Activated CD8-positive, alpha-beta T cell treated with anti-CD3 and anti-CD28 coated beads, Interleukin-2, amount 10 ng/mL, durations not matched to agents 7 days and 5 days (primary cell): Measurements from ENCODE around the gene PPM1H. TPM values are rescaled to one million over a fixed set of nuclear protein-coding genes. Genes with fewer than 3 reads are reported as not detected.

Experiments used
- ATAC-seq: fragments of 150-1000 bp; cut with Tn5 transposase; one replicate; pipeline ENCODE4 v1.10.0; 2021; ENCODE audit warnings: moderate library complexity
- CTCF ChIA-PET: fragments of 350-600 bp; sonication (Branson Sonifier 250); formaldehyde crosslinking; loops from one replicate; lab custom pipeline; 2021; ENCODE audit warnings: antibody characterized with exemption; lab: Charles Lee
- POLR2A ChIA-PET: fragments of 350-600 bp; sonication (Branson Sonifier 250); formaldehyde crosslinking; loops from one replicate; lab custom pipeline; 2021; ENCODE audit warnings: antibody characterized with exemption; lab: Charles Lee
- DNase-seq: peaks from one replicate; pipeline ENCODE4 v3.0.0-alpha.2; 2020
- H3K27ac Mint-ChIP-seq: one replicate; pipeline ENCODE4 v1.8.0; 2021; ENCODE audit warnings: mild to moderate bottlenecking, mixed read lengths
- H3K27me3 Mint-ChIP-seq: one replicate; pipeline ENCODE4 v1.8.0; 2021; ENCODE audit warnings: low read depth, mixed read lengths
- H3K36me3 Mint-ChIP-seq: one replicate; pipeline ENCODE4 v1.8.0; 2021; ENCODE audit warnings: low read depth, mixed read lengths
- H3K4me1 Mint-ChIP-seq: one replicate; pipeline ENCODE4 v1.8.0; 2021; ENCODE audit warnings: low read depth, mixed read lengths
- H3K4me3 Mint-ChIP-seq: one replicate; pipeline ENCODE4 v1.8.0; 2021; ENCODE audit warnings: mild to moderate bottlenecking, mixed read lengths
- H3K9me3 Mint-ChIP-seq: one replicate; pipeline ENCODE4 v1.8.0; 2022; ENCODE audit warnings: mixed read lengths; ENCODE audit not compliant: insufficient read depth
- total RNA-seq, 2 experiments: library from RNA; stranded (reverse); gene quantifications; one replicate each; pipeline ENCODE4 v1.2.3, GENCODE V29; 2021

The PPM1H gene
- total RNA-seq, 2 experiments from 2014 or later = not detected

GRCh38 chr12:62631471-62632410, 303.2 kb downstream of the PPM1H start:
- CTCF ChIA-PET = interaction anchor here (1.3 kb wide), 1 partner anchor 9 kb away, joined by 4 read pairs; no protein-coding TSS in a partner anchor
- no peak overlapping the region for H3K27ac Mint-ChIP-seq
- peak; percentile 75 for ATAC-seq

DNA sequence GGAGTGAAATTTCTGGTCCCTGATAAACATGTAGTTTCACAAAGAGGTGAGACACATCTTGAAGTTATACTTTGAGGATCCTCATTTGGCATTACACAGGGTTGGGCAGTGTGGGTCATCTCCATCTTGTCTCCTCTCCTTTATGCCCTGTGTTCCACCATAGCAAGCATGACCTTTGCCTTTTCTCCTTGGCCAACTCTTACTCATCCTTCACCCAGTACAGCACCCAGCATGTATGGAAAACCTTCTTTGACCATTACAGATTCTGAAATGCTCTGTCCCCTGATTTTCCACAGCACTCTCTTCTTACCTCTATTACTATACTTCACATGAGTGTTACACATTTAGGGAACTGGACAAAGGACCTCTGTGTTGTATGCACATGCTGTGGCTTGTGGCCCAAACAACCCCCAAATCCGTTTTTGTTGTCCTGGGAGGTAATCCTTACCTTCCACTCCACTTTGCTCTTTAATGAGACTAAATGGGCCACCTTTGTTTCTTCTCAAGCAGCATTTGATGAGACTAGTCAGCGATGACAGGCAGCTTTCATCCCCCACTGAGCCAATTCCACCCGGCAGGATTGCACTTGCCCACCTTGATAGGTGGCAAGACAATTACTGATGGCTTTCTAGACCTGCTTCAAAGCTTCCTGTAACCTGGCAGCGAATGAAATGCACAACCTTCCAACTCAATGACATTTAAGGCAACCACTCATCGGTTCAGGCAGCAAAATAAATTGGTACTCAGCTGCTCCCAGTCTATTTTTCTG, 304.8 kb downstream of the PPM1H start:
- DNase-seq = no peak
- H3K27me3 Mint-ChIP-seq = peaks cover 64% of the 10 kb centered on the region
- POLR2A ChIA-PET = no interaction called here
- no peaks in the 10 kb centered on the region for H3K9me3 Mint-ChIP-seq
- ATAC-seq = no peak
- no peaks in the 10 kb centered on the region for H3K36me3 Mint-ChIP-seq
- H3K4me3 Mint-ChIP-seq = no peak overlapping the region
- CTCF ChIA-PET = interaction anchor here (0.8 kb wide), 1 partner anchor 11 kb away, joined by 3 read pairs; no protein-coding TSS in a partner anchor
- no peak overlapping the region for H3K27ac Mint-ChIP-seq
- H3K4me1 Mint-ChIP-seq = peaks cover 12% of the 10 kb centered on the region

More at GRCh38 chr12:62631471-62632410, 303.2 kb downstream of the PPM1H start:
- DNase-seq = peak; percentile 28
- no peaks in the 10 kb centered on the region for H3K36me3 Mint-ChIP-seq
- peak overlapping the region; percentile 71 for H3K4me3 Mint-ChIP-seq
- POLR2A ChIA-PET = interaction anchor here (0.6 to 1.4 kb wide), 2 partner anchors 28 to 49 kb away, joined by 3 to 7 read pairs; no protein-coding TSS in a partner anchor
- H3K27me3 Mint-ChIP-seq = peaks cover 69% of the 10 kb centered on the region
- no peaks in the 10 kb centered on the region for H3K9me3 Mint-ChIP-seq
- peaks cover 12% of the 10 kb centered on the region for H3K4me1 Mint-ChIP-seq

- H3K27me3 Mint-ChIP-seq = peaks cover 61% of the 10 kb centered on the region
- no peak overlapping the region for H3K27ac Mint-ChIP-seq
- no peak overlapping the region for H3K4me3 Mint-ChIP-seq
- H3K9me3 Mint-ChIP-seq = no peaks in the 10 kb centered on the region
- POLR2A ChIA-PET = no interaction called here
- CTCF ChIA-PET = no interaction called here
- DNase-seq (no peak), ATAC-seq (no peak)
- no peaks in the 10 kb centered on the region for H3K36me3 Mint-ChIP-seq
- peaks cover 12% of the 10 kb centered on the region for H3K4me1 Mint-ChIP-seq
Observed at GRCh38 chr12:62629413-62629812, 305.5 kb downstream of the PPM1H start.

DNA sequence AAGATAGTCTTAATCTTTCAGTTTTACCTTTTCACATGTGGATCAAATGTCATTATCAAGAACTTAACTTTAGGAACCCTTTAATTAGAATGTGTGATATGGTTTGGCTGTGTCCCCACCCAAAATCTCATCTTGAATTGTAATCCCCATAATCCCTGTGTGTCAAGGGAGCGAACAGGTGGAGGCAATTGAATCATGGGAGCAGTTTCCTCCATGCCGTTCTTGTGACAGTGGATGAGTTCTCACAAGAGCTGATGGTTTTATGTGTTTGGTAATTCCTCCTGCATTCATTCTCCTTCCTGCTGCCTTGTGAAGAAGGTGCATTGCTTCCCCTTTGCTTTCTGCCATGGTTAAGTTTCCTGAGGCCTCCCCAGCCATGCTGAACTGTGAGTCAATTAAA, 307.8 kb downstream of the PPM1H start:
- Mint-ChIP-seq H3K36me3 (no peaks in the 10 kb centered on the region), H3K4me1 (peaks cover 7% of the 10 kb centered on the region), H3K4me3 (no peak overlapping the region), H3K27ac (no peak overlapping the region), H3K27me3 (peaks cover 41% of the 10 kb centered on the region), H3K9me3 (no peaks in the 10 kb centered on the region)
- CTCF ChIA-PET = interaction anchor here (1.2 kb wide), 1 partner anchor 167 kb away, joined by 3 read pairs; no protein-coding TSS in a partner anchor
- DNase-seq (no peak), ATAC-seq (no peak)
- POLR2A ChIA-PET = no interaction called here

DNA sequence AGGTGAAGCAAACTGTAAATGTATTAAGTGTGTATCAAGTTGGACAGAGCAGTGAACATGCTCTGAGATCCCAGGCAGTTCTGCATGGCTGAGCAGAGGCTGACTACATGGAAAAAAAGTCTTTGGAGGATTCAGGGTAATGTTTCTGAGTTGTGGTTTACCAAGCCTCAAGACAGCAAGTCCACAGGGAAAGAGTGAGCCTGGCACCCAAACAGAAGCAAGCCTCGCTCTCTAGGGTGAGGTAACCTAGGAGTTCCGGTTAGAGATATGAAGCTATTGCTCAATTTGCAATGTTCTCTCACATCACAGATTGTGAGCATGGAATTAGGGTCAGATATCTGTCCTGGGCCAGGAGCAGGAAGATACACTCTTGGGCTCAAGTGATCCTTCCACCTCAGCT, 309.7 kb downstream of the PPM1H start:
- no peak for ATAC-seq
- ChIA-PET CTCF (interaction anchor here (1.0 kb wide), 1 partner anchor 169 kb away, joined by 4 read pairs; no protein-coding TSS in a partner anchor), POLR2A (no interaction called here)
- Mint-ChIP-seq H3K4me3 (no peak overlapping the region), H3K9me3 (no peaks in the 10 kb centered on the region), H3K36me3 (no peaks in the 10 kb centered on the region), H3K4me1 (no peaks in the 10 kb centered on the region), H3K27me3 (peaks cover 25% of the 10 kb centered on the region), H3K27ac (no peak overlapping the region)
- no peak for DNase-seq

GRCh38 chr12:62622177-62622576, 312.8 kb downstream of the PPM1H start:
- peaks cover 3% of the 10 kb centered on the region for H3K27me3 Mint-ChIP-seq
- ATAC-seq = no peak
- no peaks in the 10 kb centered on the region for H3K4me1 Mint-ChIP-seq
- H3K9me3 Mint-ChIP-seq = no peaks in the 10 kb centered on the region
- H3K36me3 Mint-ChIP-seq = no peaks in the 10 kb centered on the region
- no peak for DNase-seq
- no peak overlapping the region for H3K27ac Mint-ChIP-seq
- CTCF ChIA-PET = no interaction called here
- POLR2A ChIA-PET = no interaction called here
- H3K4me3 Mint-ChIP-seq = no peak overlapping the region

DNA sequence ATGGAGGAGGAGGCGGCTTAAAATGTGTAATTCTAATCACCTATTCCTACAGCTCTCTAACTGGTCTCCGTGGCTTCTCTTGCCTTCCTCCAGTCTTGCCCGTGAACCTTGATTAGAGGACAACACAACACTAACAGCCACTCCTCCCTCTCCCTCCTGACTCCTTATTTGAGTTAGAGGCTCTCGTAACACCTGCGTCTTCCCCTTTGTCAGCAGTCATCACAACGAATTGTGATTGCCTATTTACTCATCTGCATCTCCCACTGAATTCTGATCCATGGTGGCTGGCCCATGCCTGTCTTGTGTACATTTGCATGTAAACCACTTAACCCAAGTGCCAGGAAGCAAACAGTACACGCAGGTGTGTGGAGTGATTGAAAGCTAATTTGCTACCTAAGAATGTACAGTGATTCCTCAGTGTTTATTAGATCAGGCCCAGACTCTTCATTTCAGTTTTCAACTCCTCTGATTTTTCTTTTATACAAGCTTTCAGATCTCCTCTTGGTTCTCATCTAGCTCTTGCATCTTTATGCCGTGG, 313.8 kb downstream of the PPM1H start:
- no peak for ATAC-seq
- ChIA-PET POLR2A (interaction anchor here (1.9 kb wide), 1 partner anchor 18 kb away, joined by 7 read pairs; no protein-coding TSS in a partner anchor), CTCF (no interaction called here)
- no peak for DNase-seq
- no peaks in the 10 kb centered on the region for H3K36me3 Mint-ChIP-seq
- no peaks in the 10 kb centered on the region for H3K4me1 Mint-ChIP-seq
- H3K27ac Mint-ChIP-seq = no peak overlapping the region
- H3K27me3 Mint-ChIP-seq = peaks cover 2% of the 10 kb centered on the region
- no peak overlapping the region for H3K4me3 Mint-ChIP-seq
- H3K9me3 Mint-ChIP-seq = no peaks in the 10 kb centered on the region

- ATAC-seq = no peak
- Mint-ChIP-seq H3K4me1 (no peaks in the 10 kb centered on the region), H3K4me3 (no peak overlapping the region), H3K9me3 (no peaks in the 10 kb centered on the region), H3K36me3 (no peaks in the 10 kb centered on the region), H3K27me3 (no peaks in the 10 kb centered on the region), H3K27ac (no peak overlapping the region)
- POLR2A ChIA-PET = interaction anchor here (0.6 kb wide), 1 partner anchor 221 kb away, joined by 6 read pairs; no protein-coding TSS in a partner anchor
- DNase-seq = no peak
- CTCF ChIA-PET = interaction anchor here (1.0 kb wide), 1 partner anchor 175 kb away, joined by 6 read pairs; no protein-coding TSS in a partner anchor
Observed at GRCh38 chr12:62618930-62619329, 316.0 kb downstream of the PPM1H start.

GRCh38 chr12:62618319-62618718, 316.6 kb downstream of the PPM1H start:
- ATAC-seq = no peak
- CTCF ChIA-PET = interaction anchor here (1.0 to 1.3 kb wide), 3 partner anchors 16 to 180 kb away, joined by 3 to 6 read pairs (median 5); no protein-coding TSS in a partner anchor

GRCh38 chr12:62613081-62613480, 321.9 kb downstream of the PPM1H start:
- Mint-ChIP-seq H3K4me1 (no peaks in the 10 kb centered on the region), H3K9me3 (no peaks in the 10 kb centered on the region), H3K27me3 (no peaks in the 10 kb centered on the region), H3K36me3 (no peaks in the 10 kb centered on the region), H3K4me3 (no peak overlapping the region), H3K27ac (no peak overlapping the region)
- ATAC-seq = no peak
- no peak for DNase-seq
- POLR2A ChIA-PET = interaction anchor here (0.9 kb wide), 1 partner anchor 9 kb away, joined by 5 read pairs; no protein-coding TSS in a partner anchor
- CTCF ChIA-PET = no interaction called here

More at GRCh38 chr12:62618319-62618718, 316.6 kb downstream of the PPM1H start:
- Mint-ChIP-seq H3K27ac (no peak overlapping the region), H3K4me3 (no peak overlapping the region), H3K9me3 (no peaks in the 10 kb centered on the region), H3K27me3 (no peaks in the 10 kb centered on the region), H3K4me1 (no peaks in the 10 kb centered on the region), H3K36me3 (no peaks in the 10 kb centered on the region)
- no peak for DNase-seq
- POLR2A ChIA-PET = interaction anchor here (1.3 kb wide), 1 partner anchor 15 kb away, joined by 4 read pairs; no protein-coding TSS in a partner anchor

- CTCF ChIA-PET = interaction anchor here (0.7 to 2.0 kb wide), 7 partner anchors 25 to 195 kb away, joined by 3 to 9 read pairs (median 4); no protein-coding TSS in a partner anchor
- DNase-seq (no peak), ATAC-seq (no peak)
- Mint-ChIP-seq H3K27ac (no peak overlapping the region), H3K27me3 (no peaks in the 10 kb centered on the region), H3K4me1 (peaks cover 31% of the 10 kb centered on the region), H3K9me3 (no peaks in the 10 kb centered on the region), H3K36me3 (peaks cover 27% of the 10 kb centered on the region), H3K4me3 (no peak overlapping the region)
- POLR2A ChIA-PET = no interaction called here
Observed at GRCh38 chr12:62606654-62607053, 328.3 kb downstream of the PPM1H start.
